BLaER1 (cell line): Measurements from ENCODE around the gene HOXA2.

Experiments
- H3K27ac ChIP-seq: shearing (Covaris generic); formaldehyde crosslinking; 2 replicates; pipeline ENCODE4 v1.8.1; 2022
- H3K27me3 ChIP-seq: shearing (Covaris generic); formaldehyde crosslinking; 2 replicates; pipeline ENCODE4 v1.8.1; 2022
- H3K36me3 ChIP-seq: shearing (Covaris generic); formaldehyde crosslinking; 2 replicates; pipeline ENCODE4 v1.8.1; 2022
- H3K4me1 ChIP-seq: shearing (Covaris generic); formaldehyde crosslinking; 2 replicates; pipeline ENCODE4 v1.8.1; 2022
- H3K4me2 ChIP-seq: shearing (Covaris generic); formaldehyde crosslinking; 2 replicates; pipeline ENCODE4 v1.8.1; 2022
- H3K4me3 ChIP-seq: shearing (Covaris generic); formaldehyde crosslinking; 2 replicates; pipeline ENCODE4 v1.8.1; 2022
- H3K9ac ChIP-seq: shearing (Covaris generic); formaldehyde crosslinking; 2 replicates; pipeline ENCODE4 v1.8.1; 2022
- H3K9me3 ChIP-seq: shearing (Covaris generic); formaldehyde crosslinking; 2 replicates; pipeline ENCODE4 v1.8.1; 2022
- H4K20me1 ChIP-seq: shearing (Covaris generic); formaldehyde crosslinking; 2 replicates; pipeline ENCODE4 v1.8.1; 2022
- Cebpa-rat ChIP-seq: shearing (Covaris generic); IDR thresholded peaks from 2 replicates; pipeline ENCODE4 v1.8.1; 2022

HOXA2 gene

GRCh38 chr7:27102581-27103442 is at the start of gene HOXA2:
Gene HOXA2 (minus strand): TSS chr7:27102683. CDS start chr7:27102500, 183 bp downstream.
- Histone ChIP-seq H3K27me3 (peaks cover 11% of the 10 kb centered on the region; the same call in 1 of the 2 replicates), H3K4me2 (no peak within 1 kb of the TSS), H3K4me1 (no peaks in the 10 kb centered on the region), H3K27ac (no peak within 1 kb of the TSS), H3K9me3 (peaks cover 50% of the 10 kb centered on the region), H3K36me3 (no peaks in the 10 kb centered on the region), H3K9ac (no peak within 1 kb of the TSS), H3K4me3 (no peak within 1 kb of the TSS), H4K20me1 (no peaks in the 10 kb centered on the region)
- no peak for TF ChIP-seq Cebpa-rat

GRCh38 chr7:27151341-27151930 is 49.0 kb upstream of the HOXA2 start:
- H3K27me3 ChIP-seq, result peaks cover 100% of the 10 kb centered on the region

GRCh38 chr7:27150568-27151340 is 48.3 kb upstream of the HOXA2 start:
- H3K9me3 ChIP-seq, result peaks cover 45% of the 10 kb centered on the region
- peak overlapping the region; percentile 77 for H3K4me2 ChIP-seq
- no peaks in the 10 kb centered on the region for H3K36me3 ChIP-seq
- peak overlapping the region; percentile 57 for H3K4me3 ChIP-seq
- H3K27me3 ChIP-seq, result peaks cover 100% of the 10 kb centered on the region
- no peak overlapping the region for H3K27ac ChIP-seq
- no peak for TF ChIP-seq Cebpa-rat
- peaks cover 52% of the 10 kb centered on the region for H4K20me1 ChIP-seq
- peaks cover 22% of the 10 kb centered on the region for H3K4me1 ChIP-seq
- H3K9ac ChIP-seq, result no peak overlapping the region

More at GRCh38 chr7:27151341-27151930, 49.0 kb upstream of the HOXA2 start:
- peaks cover 22% of the 10 kb centered on the region for H3K4me1 ChIP-seq
- H3K9me3 ChIP-seq, result peaks cover 45% of the 10 kb centered on the region
- TF ChIP-seq Cebpa-rat, result no peak
- H3K36me3 ChIP-seq, result no peaks in the 10 kb centered on the region
- peaks cover 58% of the 10 kb centered on the region for H4K20me1 ChIP-seq
- H3K4me2 ChIP-seq, result peak overlapping the region; percentile 77
- no peak overlapping the region for H3K27ac ChIP-seq
- H3K9ac ChIP-seq, result no peak overlapping the region
- H3K4me3 ChIP-seq, result peak overlapping the region; percentile 57

GRCh38 chr7:27149842-27150567 is 47.5 kb upstream of the HOXA2 start:
- Histone ChIP-seq H3K9ac (no peak overlapping the region), H3K4me1 (peaks cover 22% of the 10 kb centered on the region), H3K4me3 (peak overlapping the region; percentile 57), H4K20me1 (peaks cover 44% of the 10 kb centered on the region), H3K4me2 (peak overlapping the region; percentile 77), H3K27ac (no peak overlapping the region), H3K27me3 (peaks cover 100% of the 10 kb centered on the region), H3K36me3 (0 out of 2 replicates have a peak, but pooled peaks cover 1% of the 10 kb centered on the region), H3K9me3 (peaks cover 45% of the 10 kb centered on the region)
- TF ChIP-seq Cebpa-rat, result no peak

GRCh38 chr7:27148756-27149641 is 46.5 kb upstream of the HOXA2 start:
- 0 out of 2 replicates have a peak, but pooled peaks cover 8% of the 10 kb centered on the region for H3K36me3 ChIP-seq
- H3K4me3 ChIP-seq, result peak overlapping the region; percentile 25; the same call in 1 of the 2 replicates
- no peak for TF ChIP-seq Cebpa-rat
- peaks cover 34% of the 10 kb centered on the region for H4K20me1 ChIP-seq
- H3K4me2 ChIP-seq, result no peak overlapping the region
- no peak overlapping the region for H3K27ac ChIP-seq
- peaks cover 22% of the 10 kb centered on the region for H3K4me1 ChIP-seq
- H3K9ac ChIP-seq, result no peak overlapping the region
- peaks cover 100% of the 10 kb centered on the region for H3K27me3 ChIP-seq
- H3K9me3 ChIP-seq, result peaks cover 50% of the 10 kb centered on the region

- H3K9me3 ChIP-seq, result peaks cover 58% of the 10 kb centered on the region
- no peak for TF ChIP-seq Cebpa-rat
- peaks cover 26% of the 10 kb centered on the region for H4K20me1 ChIP-seq
- H3K36me3 ChIP-seq, result peaks cover 13% of the 10 kb centered on the region
- peaks cover 100% of the 10 kb centered on the region for H3K27me3 ChIP-seq
- H3K9ac ChIP-seq, result no peak overlapping the region
- H3K4me1 ChIP-seq, result peaks cover 22% of the 10 kb centered on the region
- H3K4me2 ChIP-seq, result no peak overlapping the region
- no peak overlapping the region for H3K27ac ChIP-seq
- peak overlapping the region; percentile 25; the same call in 1 of the 2 replicates for H3K4me3 ChIP-seq
These were observed 45.7 kb upstream of the HOXA2 start for GRCh38 chr7:27148031-27148755.

GRCh38 chr7:27147199-27148030 is 44.9 kb upstream of the HOXA2 start, which contains the start of gene HOXA6:
Gene HOXA6 (minus strand): TSS chr7:27147774. CDS start chr7:27147749, 25 bp downstream.
- peaks cover 20% of the 10 kb centered on the region for H3K36me3 ChIP-seq
- H4K20me1 ChIP-seq, result peaks cover 18% of the 10 kb centered on the region
- H3K9ac ChIP-seq, result no peak within 1 kb of the TSS
- H3K4me2 ChIP-seq, result no peak within 1 kb of the TSS
- no peak within 1 kb of the TSS for H3K27ac ChIP-seq
- peaks cover 66% of the 10 kb centered on the region for H3K9me3 ChIP-seq
- peaks cover 100% of the 10 kb centered on the region for H3K27me3 ChIP-seq
- H3K4me3 ChIP-seq, result peak within 1 kb of the TSS; percentile 25; the same call in 1 of the 2 replicates
- TF ChIP-seq Cebpa-rat, result no peak
- H3K4me1 ChIP-seq, result peaks cover 21% of the 10 kb centered on the region
